T-helper 17 cell (primary cell): ENCODE measurements around the gene RPN2. TPM values are rescaled to one million over a fixed set of nuclear protein-coding genes. Genes with fewer than 3 reads are reported as not detected.
"Not testable (repeated sequence)": the region's sequence is repeated elsewhere in the genome, so short reads cannot be mapped to it uniquely, and the experiment has no call there.

ENCODE experiments used
- ATAC-seq: fragments of 150-1000 bp; cut with Tn5 transposase; 2 replicates; pipeline ENCODE4 v1.10.0; 2021; ENCODE audit warnings: mild to moderate bottlenecking, moderate library complexity
- DNase-seq, 3 donors: peaks; one replicate each; pipeline versions ENCODE4 v3.0.0 to v3.0.0-alpha.2; 2020 to 2021
- H3K9me3 ChIP-seq: one replicate; pipeline ENCODE4 v1.7.0; 2013; ENCODE audit warnings: low read length, mild to moderate bottlenecking; ENCODE audit not compliant: control insufficient read depth, poor library complexity, severe bottlenecking
- H3K27ac Mint-ChIP-seq: one replicate; pipeline ENCODE4 v1.8.0; 2022; ENCODE audit warnings: mild to moderate bottlenecking, moderate library complexity, mixed read lengths
- H3K27me3 Mint-ChIP-seq: one replicate; pipeline ENCODE4 v1.8.0; 2022; ENCODE audit warnings: mixed read lengths
- H3K36me3 Mint-ChIP-seq: one replicate; pipeline ENCODE4 v1.8.0; 2022; ENCODE audit warnings: low read depth, mixed read lengths
- H3K4me1 Mint-ChIP-seq: one replicate; pipeline ENCODE4 v1.8.0; 2022; ENCODE audit warnings: mild to moderate bottlenecking, mixed read lengths
- H3K4me3 Mint-ChIP-seq: one replicate; pipeline ENCODE4 v1.8.0; 2022; ENCODE audit warnings: mild to moderate bottlenecking, moderate library complexity, mixed read lengths
- total RNA-seq, 4 donors: library from RNA in 2 of 4; stranded (reverse) in 2 of 4; gene quantifications; one replicate each; pipeline ENCODE4 v1.2.3 and lab custom pipeline; 2022 to 2026

The RPN2 gene
- total RNA-seq, result 100 to 1,000 TPM; 107 to 120 TPM
- 132 to 288 reads per million in 2 donors for total RNA-seq (lab: John Stamatoyannopoulos, UW)

- ATAC-seq, result peak; percentile 94
- Mint-ChIP-seq H3K4me3 (peak within 1 kb of the TSS; percentile 96), H3K27ac (peak within 1 kb of the TSS; percentile 98), H3K4me1 (peaks cover 32% of the 10 kb centered on the region), H3K36me3 (peaks cover 9% of the 10 kb centered on the region), H3K27me3 (peaks cover 4% of the 10 kb centered on the region)
- no peaks in the 10 kb centered on the region for H3K9me3 ChIP-seq
- DNase-seq, result peak; percentile 87 to 91 (median 91)
Measured at GRCh38 chr20:37178839-37179682, at the start of gene RPN2, which contains the start of gene MROH8. Gene RPN2 (plus strand): TSS chr20:37179330. CDS start chr20:37179357, 27 bp downstream. Gene MROH8 (minus strand): TSS chr20:37179548.

GRCh38 chr20:37131486-37131885 lies 47.6 kb upstream of the RPN2 start:
- no peak overlapping the region for H3K27ac Mint-ChIP-seq
- no peak for ATAC-seq
- no peaks in the 10 kb centered on the region for H3K9me3 ChIP-seq
- H3K4me3 Mint-ChIP-seq, result no peak overlapping the region
- H3K27me3 Mint-ChIP-seq, result no peaks in the 10 kb centered on the region
- H3K36me3 Mint-ChIP-seq, result peaks cover 4% of the 10 kb centered on the region
- no peak for DNase-seq
- H3K4me1 Mint-ChIP-seq, result peaks cover 4% of the 10 kb centered on the region

- H3K9me3 ChIP-seq, result no peaks in the 10 kb centered on the region
- H3K36me3 Mint-ChIP-seq, result peaks cover 4% of the 10 kb centered on the region
- no peak overlapping the region for H3K27ac Mint-ChIP-seq
- ATAC-seq, result no peak
- DNase-seq, result no peak
- no peaks in the 10 kb centered on the region for H3K27me3 Mint-ChIP-seq
- H3K4me3 Mint-ChIP-seq, result no peak overlapping the region
- H3K4me1 Mint-ChIP-seq, result peaks cover 2% of the 10 kb centered on the region
Measured at GRCh38 chr20:37133952-37134351, 45.2 kb upstream of the RPN2 start.

GRCh38 chr20:37137547-37137946 lies 41.6 kb upstream of the RPN2 start:
- no peaks in the 10 kb centered on the region for H3K9me3 ChIP-seq
- Mint-ChIP-seq H3K27me3 (no peaks in the 10 kb centered on the region), H3K27ac (no peak overlapping the region), H3K36me3 (no peaks in the 10 kb centered on the region), H3K4me1 (no peaks in the 10 kb centered on the region), H3K4me3 (no peak overlapping the region)
- DNase-seq (no peak), ATAC-seq (no peak)

- Mint-ChIP-seq H3K27ac (no peak overlapping the region), H3K36me3 (no peaks in the 10 kb centered on the region), H3K4me1 (no peaks in the 10 kb centered on the region), H3K27me3 (no peaks in the 10 kb centered on the region), H3K4me3 (no peak overlapping the region)
- H3K9me3 ChIP-seq, result no peaks in the 10 kb centered on the region
- DNase-seq, result no peak
- no peak for ATAC-seq
Measured at GRCh38 chr20:37142708-37143107, 36.4 kb upstream of the RPN2 start.

GRCh38 chr20:37144856-37145404 lies 34.2 kb upstream of the RPN2 start:
- DNase-seq (no peak), ATAC-seq (no peak)
- H3K9me3 ChIP-seq, result no peaks in the 10 kb centered on the region
- H3K36me3 Mint-ChIP-seq, result no peaks in the 10 kb centered on the region
- H3K27me3 Mint-ChIP-seq, result no peaks in the 10 kb centered on the region
- H3K27ac Mint-ChIP-seq, result no peak overlapping the region
- H3K4me3 Mint-ChIP-seq, result no peak overlapping the region
- no peaks in the 10 kb centered on the region for H3K4me1 Mint-ChIP-seq

GRCh38 chr20:37147250-37147649 lies 31.9 kb upstream of the RPN2 start:
- no peaks in the 10 kb centered on the region for H3K9me3 ChIP-seq
- no peaks in the 10 kb centered on the region for H3K36me3 Mint-ChIP-seq
- DNase-seq (no peak), ATAC-seq (no peak)
- no peak overlapping the region for H3K4me3 Mint-ChIP-seq
- no peaks in the 10 kb centered on the region for H3K4me1 Mint-ChIP-seq
- no peak overlapping the region for H3K27ac Mint-ChIP-seq
- no peaks in the 10 kb centered on the region for H3K27me3 Mint-ChIP-seq

GRCh38 chr20:37150864-37151263 lies 28.3 kb upstream of the RPN2 start:
- not testable (repeated sequence) for H3K4me1 Mint-ChIP-seq, ATAC-seq, H3K9me3 ChIP-seq, DNase-seq, H3K36me3 Mint-ChIP-seq, H3K27ac Mint-ChIP-seq, H3K4me3 Mint-ChIP-seq, H3K27me3 Mint-ChIP-seq

- Mint-ChIP-seq H3K27ac (no peak overlapping the region), H3K36me3 (peaks cover 3% of the 10 kb centered on the region), H3K4me1 (peaks cover 4% of the 10 kb centered on the region), H3K4me3 (no peak overlapping the region), H3K27me3 (no peaks in the 10 kb centered on the region)
- ATAC-seq (no peak), DNase-seq (no peak)
- H3K9me3 ChIP-seq, result no peaks in the 10 kb centered on the region
Measured at GRCh38 chr20:37151529-37151928, 27.6 kb upstream of the RPN2 start.

- H3K4me1 Mint-ChIP-seq, result peaks cover 4% of the 10 kb centered on the region
- no peak overlapping the region for H3K4me3 Mint-ChIP-seq
- H3K27me3 Mint-ChIP-seq, result no peaks in the 10 kb centered on the region
- no peak for ATAC-seq
- no peak for DNase-seq
- H3K36me3 Mint-ChIP-seq, result peaks cover 3% of the 10 kb centered on the region
- no peak overlapping the region for H3K27ac Mint-ChIP-seq
- H3K9me3 ChIP-seq, result no peaks in the 10 kb centered on the region
Measured at GRCh38 chr20:37152284-37152683, 26.8 kb upstream of the RPN2 start.

- Mint-ChIP-seq H3K36me3 (peaks cover 3% of the 10 kb centered on the region), H3K4me1 (peaks cover 7% of the 10 kb centered on the region), H3K27ac (no peak overlapping the region), H3K4me3 (no peak overlapping the region), H3K27me3 (no peaks in the 10 kb centered on the region)
- ATAC-seq, result no peak
- no peaks in the 10 kb centered on the region for H3K9me3 ChIP-seq
- DNase-seq, result no peak
Measured at GRCh38 chr20:37154684-37155298, 24.3 kb upstream of the RPN2 start.

- peaks cover 3% of the 10 kb centered on the region for H3K36me3 Mint-ChIP-seq
- no peaks in the 10 kb centered on the region for H3K9me3 ChIP-seq
- DNase-seq, result no peak
- H3K27ac Mint-ChIP-seq, result no peak overlapping the region
- no peaks in the 10 kb centered on the region for H3K27me3 Mint-ChIP-seq
- peaks cover 7% of the 10 kb centered on the region for H3K4me1 Mint-ChIP-seq
- H3K4me3 Mint-ChIP-seq, result no peak overlapping the region
- ATAC-seq, result no peak
Measured at GRCh38 chr20:37155987-37156386, 23.1 kb upstream of the RPN2 start.

GRCh38 chr20:37158248-37158647 lies 20.9 kb upstream of the RPN2 start:
- ATAC-seq (no peak), DNase-seq (no peak)
- Mint-ChIP-seq H3K4me1 (peaks cover 3% of the 10 kb centered on the region), H3K27me3 (peaks cover 5% of the 10 kb centered on the region), H3K27ac (peak overlapping the region; percentile 88), H3K36me3 (no peaks in the 10 kb centered on the region), H3K4me3 (no peak overlapping the region)
- no peaks in the 10 kb centered on the region for H3K9me3 ChIP-seq
